SK-N-SH (cell line): ENCODE results near the gene DMRT1. TPM values are rescaled to one million over a fixed set of nuclear protein-coding genes. Genes with fewer than 3 reads are reported as not detected.

ENCODE experiments used
- CTCF ChIA-PET: fragments of 300-600, 350-600 bp; formaldehyde crosslinking; extraction: SDS; loops from one replicate; lab custom pipeline; 2021; lab: Yijun Ruan, JAX
- POLR2A ChIA-PET: fragments of 350-600 bp; sonication (Branson Sonifier 250); formaldehyde crosslinking; extraction: SDS; loops from one replicate; lab custom pipeline; 2020; ENCODE audit warnings: antibody characterized with exemption, inconsistent platforms; lab: Yijun Ruan, JAX
- DNase-seq: peaks from one replicate; pipeline ENCODE4 v3.0.0; 2012
- H2AFZ ChIP-seq: fragments of 200-600 bp; sonication (generic); 2 replicates; pipeline ENCODE4 v1.8.1; 2016; ENCODE audit warnings: antibody characterized with exemption, mild to moderate bottlenecking, low read depth
- H3F3A ChIP-seq: fragments of 200-600 bp; sonication (generic); replicated peaks from 2 replicates; pipeline ENCODE3; 2016; ENCODE audit warnings: antibody characterized with exemption, mild to moderate bottlenecking; ENCODE audit not compliant: insufficient read depth
- H3K27ac ChIP-seq, 2 experiments: fragments of 200-500 bp in 1 of 2; fragments of 200-600 bp in 1 of 2; sonication (Bioruptor generic) in 1 of 2; sonication (generic), shearing (Covaris generic) in 1 of 2; 2 replicates each; pipeline versions ENCODE4 v1.5.1 to v1.6.1; 2014 to 2016; ENCODE audit warnings: low read depth in 2 of 2, inconsistent platforms in 1 of 2, low read length in 1 of 2, mild to moderate bottlenecking in 1 of 2, mixed read lengths in 1 of 2
- H3K27me3 ChIP-seq: fragments of 200-600 bp; sonication (generic), shearing (Covaris generic); 2 replicates; pipeline ENCODE4 v1.6.1; 2016; ENCODE audit warnings: mixed run types; ENCODE audit not compliant: insufficient read depth
- H3K36me3 ChIP-seq, 2 experiments: fragments of 200-500 bp in 1 of 2; fragments of 200-600 bp in 1 of 2; sonication (Bioruptor generic) in 1 of 2; sonication (generic) in 1 of 2; replicated peaks in 1 of 2; 2 replicates each; pipeline versions ENCODE3 to v1.5.1; 2014 to 2016; ENCODE audit warnings: low read length in 1 of 2, mild to moderate bottlenecking in 1 of 2; ENCODE audit not compliant: insufficient read depth in 2 of 2, control insufficient read depth in 1 of 2
- H3K4me1 ChIP-seq, 2 experiments: fragments of 200-500 bp in 1 of 2; fragments of 200-600 bp in 1 of 2; sonication (Bioruptor generic) in 1 of 2; sonication (generic), shearing (Covaris generic) in 1 of 2; 2 replicates each; pipeline versions ENCODE4 v1.5.1 to v1.6.1; 2014 to 2016; ENCODE audit warnings: low read depth in 1 of 2, low read length in 1 of 2, mixed run types in 1 of 2; ENCODE audit not compliant: insufficient read depth in 2 of 2, control insufficient read depth in 1 of 2
- H3K4me2 ChIP-seq: fragments of 200-600 bp; sonication (generic), shearing (Covaris generic); 2 replicates; pipeline ENCODE4 v1.6.1; 2017; ENCODE audit warnings: mixed run types
- H3K4me3 ChIP-seq, 2 experiments: fragments of 200-500 bp in 1 of 2; fragments of 200-600 bp in 1 of 2; sonication (Bioruptor generic) in 1 of 2; sonication (generic), shearing (Covaris generic) in 1 of 2; 2 replicates each; pipeline versions ENCODE4 v1.5.1 to v1.8.1; 2014 to 2016; ENCODE audit warnings: low read depth in 2 of 2, inconsistent platforms in 1 of 2, low read length in 1 of 2, mild to moderate bottlenecking in 1 of 2, mixed read lengths in 1 of 2, moderate library complexity in 1 of 2
- H3K79me2 ChIP-seq: fragments of 200-600 bp; sonication (generic); 2 replicates; pipeline ENCODE4 v1.8.1; 2017; ENCODE audit warnings: mild to moderate bottlenecking; ENCODE audit not compliant: insufficient read depth
- H3K9ac ChIP-seq: fragments of 200-600 bp; sonication (generic); 2 replicates; pipeline ENCODE4 v1.6.1; 2017; ENCODE audit warnings: mixed run types
- H3K9me2 ChIP-seq: fragments of 200-600 bp; sonication (generic); 2 replicates; pipeline ENCODE4 v1.6.1; 2017; ENCODE audit warnings: mixed run types
- H3K9me3 ChIP-seq: fragments of 200-600 bp; sonication (generic); 2 replicates; pipeline ENCODE4 v1.6.1; 2017; ENCODE audit warnings: mixed run types, mild to moderate bottlenecking, moderate library complexity
- H4K20me1 ChIP-seq: fragments of 200-600 bp; sonication (generic); 2 replicates; pipeline ENCODE4 v1.6.1; 2017; ENCODE audit warnings: mild to moderate bottlenecking, mixed run types; ENCODE audit not compliant: insufficient read depth
- CHD2 ChIP-seq: fragments of 150-350 bp; IDR thresholded peaks from 2 replicates; pipeline ENCODE4 v1.6.1; 2018; ENCODE audit warnings: low read length; ENCODE audit not compliant: partially characterized antibody
- EP300 ChIP-seq, 2 experiments: IDR thresholded peaks; 2 replicates each; pipeline versions ENCODE4 v1.4.0 to v1.6.1; 2012; ENCODE audit warnings: borderline replicate concordance in 1 of 2, low read depth in 1 of 2, low read length in 1 of 2
- EZH2phosphoT487 ChIP-seq: fragments of 200-600 bp; sonication (generic); IDR thresholded peaks from 2 replicates; pipeline ENCODE4 v1.6.1; 2017; ENCODE audit warnings: low read depth, mixed run types, mild to moderate bottlenecking, antibody characterized with exemption, moderate library complexity, borderline replicate concordance
- REST ChIP-seq: IDR thresholded peaks from 2 replicates; pipeline ENCODE4 v1.6.1; 2012; ENCODE audit warnings: mild to moderate bottlenecking, low read depth, low read length, moderate library complexity
- SIN3A ChIP-seq: IDR thresholded peaks from 2 replicates; pipeline ENCODE4 v1.6.1; 2012; ENCODE audit warnings: low read depth, mild to moderate bottlenecking, low read length, moderate library complexity, borderline replicate concordance
- SMC3 ChIP-seq: IDR thresholded peaks from 2 replicates; pipeline ENCODE4 v1.6.1; 2012; ENCODE audit warnings: low read depth, low read length, improper control_type of control experiment
- ZBTB33 ChIP-seq: IDR thresholded peaks from 2 replicates; pipeline ENCODE4 v1.4.0; 2012; ENCODE audit warnings: low read depth, borderline replicate concordance
- WGBS: methylation state at CpG from one replicate; pipeline ENCODE4 v1.1.6; 2017; ENCODE audit warnings: low lambda C conversion rate; 5-methylcytosine and 5-hydroxymethylcytosine counted together
- polyA plus RNA-seq, 3 experiments: library from polyadenylated mRNA; depleted of rRNA; stranded (reverse); fragments of >200 nt; gene quantifications; 2 replicates each; pipeline ENCODE4 v1.2.3, GENCODE V29; 2012

DMRT1 gene
- polyA plus RNA-seq, 1 of the 3 experiments (the other 2 are of a cell fraction) = not detected

GRCh38 chr9:806285-807156, 35.0 kb upstream of the DMRT1 start (continued):
- TF ChIP-seq REST (no peak), ZBTB33 (no peak), SMC3 (peak; percentile 58), SIN3A (no peak), EP300 (IDR thresholded peaks at IDR 0.05; ENCODE audit: borderline replicate concordance in 1 of 2, low read depth in 1 of 2, low read length in 1 of 2) (no peak), CHD2 (no peak)

GRCh38 chr9:811106-811531, 30.4 kb upstream of the DMRT1 start:
- H3F3A ChIP-seq = no peaks in the 10 kb centered on the region
- TF ChIP-seq EZH2phosphoT487 = no peak
- POLR2A ChIA-PET = no interaction called here
- DNase-seq = no peak
- no peaks in the 10 kb centered on the region for H3K36me3 ChIP-seq
- CTCF ChIA-PET = interaction anchor here (1.5 kb wide), 1 partner anchor 9 kb away, joined by 4 read pairs; no protein-coding TSS in a partner anchor
- no peak overlapping the region for H3K9ac ChIP-seq
- no peaks in the 10 kb centered on the region for H3K9me2 ChIP-seq
- WGBS = 2% methylated on average over 5 of the region's 6 CpGs
- peak overlapping the region; percentile 5; the same call in 1 of the 2 replicates for H3K4me2 ChIP-seq
- H4K20me1 ChIP-seq = no peaks in the 10 kb centered on the region
- no peaks in the 10 kb centered on the region for H3K79me2 ChIP-seq
- peaks cover 18% of the 10 kb centered on the region; the same call in 1 of the 2 replicates for H3K27me3 ChIP-seq
- H3K4me1 ChIP-seq = no peaks in the 10 kb centered on the region
- no peak overlapping the region for H2AFZ ChIP-seq
- no peak overlapping the region for H3K27ac ChIP-seq
- no peak overlapping the region for H3K4me3 ChIP-seq
- H3K9me3 ChIP-seq = no peaks in the 10 kb centered on the region
